B cell (primary cell): ENCODE measurements around the gene CPEB3.

Experiments used
- EZH2 ChIP-seq: IDR thresholded peaks from 2 replicates; pipeline ENCODE4 v1.6.1; 2012; ENCODE audit warnings: borderline replicate concordance, low read depth, mild to moderate bottlenecking, moderate library complexity, low read length; ENCODE audit not compliant: insufficient read depth, poor library complexity, severe bottlenecking
- TF ChIP-seq, protein P1 (sequence below): fragments of 200-600 bp; IDR thresholded peaks from one replicate; pipeline ENCODE4 v1.8.0; 2022; ENCODE audit warnings: antibody characterized with exemption, mild to moderate bottlenecking

DNA sequence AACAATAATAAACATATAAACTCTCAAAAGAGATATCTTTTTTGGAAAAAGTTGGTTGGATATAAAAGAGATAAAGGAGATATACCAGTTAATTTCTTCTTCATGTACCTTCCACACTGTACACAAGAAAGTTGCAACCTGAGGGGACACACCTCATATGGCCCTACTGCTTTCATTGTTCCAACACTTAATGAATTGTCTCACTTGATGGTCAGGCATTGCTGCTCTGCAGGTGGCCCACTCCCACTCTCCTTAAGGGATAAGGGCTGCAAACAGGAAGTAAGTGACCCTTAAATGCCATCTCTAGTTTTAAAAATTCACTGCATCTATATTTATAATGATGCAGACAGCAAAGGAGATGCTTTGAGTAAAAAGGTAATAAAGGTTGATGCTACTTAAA is 215.0 kb downstream of the CPEB3 start:
- TF ChIP-seq, protein P1, sequence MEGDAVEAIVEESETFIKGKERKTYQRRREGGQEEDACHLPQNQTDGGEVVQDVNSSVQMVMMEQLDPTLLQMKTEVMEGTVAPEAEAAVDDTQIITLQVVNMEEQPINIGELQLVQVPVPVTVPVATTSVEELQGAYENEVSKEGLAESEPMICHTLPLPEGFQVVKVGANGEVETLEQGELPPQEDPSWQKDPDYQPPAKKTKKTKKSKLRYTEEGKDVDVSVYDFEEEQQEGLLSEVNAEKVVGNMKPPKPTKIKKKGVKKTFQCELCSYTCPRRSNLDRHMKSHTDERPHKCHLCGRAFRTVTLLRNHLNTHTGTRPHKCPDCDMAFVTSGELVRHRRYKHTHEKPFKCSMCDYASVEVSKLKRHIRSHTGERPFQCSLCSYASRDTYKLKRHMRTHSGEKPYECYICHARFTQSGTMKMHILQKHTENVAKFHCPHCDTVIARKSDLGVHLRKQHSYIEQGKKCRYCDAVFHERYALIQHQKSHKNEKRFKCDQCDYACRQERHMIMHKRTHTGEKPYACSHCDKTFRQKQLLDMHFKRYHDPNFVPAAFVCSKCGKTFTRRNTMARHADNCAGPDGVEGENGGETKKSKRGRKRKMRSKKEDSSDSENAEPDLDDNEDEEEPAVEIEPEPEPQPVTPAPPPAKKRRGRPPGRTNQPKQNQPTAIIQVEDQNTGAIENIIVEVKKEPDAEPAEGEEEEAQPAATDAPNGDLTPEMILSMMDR, result no peak
- no peak for TF ChIP-seq EZH2
